Body of pancreas (tissue), 4 donors: Measurements from ENCODE around the gene OGFR.

ENCODE experiments used
- CTCF ChIP-seq, 7 experiments: fragments of 450-650 bp in 4 of 7; fragments of 200-600 bp in 3 of 7; sonication (generic) in 3 of 7; IDR thresholded peaks; one replicate each; pipeline ENCODE4 v1.5.1; 2016 to 2019; ENCODE audit warnings: antibody characterized with exemption in 7 of 7
- POLR2A ChIP-seq, 3 donors: fragments of 450-650 bp; IDR thresholded peaks; one replicate each; pipeline ENCODE4 v1.6.1; 2016; ENCODE audit warnings: antibody characterized with exemption in 3 of 3, mild to moderate bottlenecking in 2 of 3

GRCh38 chr20:62825986-62826645 is 21.5 kb downstream of the OGFR start:
- no peak for TF ChIP-seq POLR2A (IDR thresholded peaks at IDR 0.05)
- TF ChIP-seq CTCF (IDR thresholded peaks at IDR 0.05): no peak
